ENCODE results near the gene COPA.

DNA sequence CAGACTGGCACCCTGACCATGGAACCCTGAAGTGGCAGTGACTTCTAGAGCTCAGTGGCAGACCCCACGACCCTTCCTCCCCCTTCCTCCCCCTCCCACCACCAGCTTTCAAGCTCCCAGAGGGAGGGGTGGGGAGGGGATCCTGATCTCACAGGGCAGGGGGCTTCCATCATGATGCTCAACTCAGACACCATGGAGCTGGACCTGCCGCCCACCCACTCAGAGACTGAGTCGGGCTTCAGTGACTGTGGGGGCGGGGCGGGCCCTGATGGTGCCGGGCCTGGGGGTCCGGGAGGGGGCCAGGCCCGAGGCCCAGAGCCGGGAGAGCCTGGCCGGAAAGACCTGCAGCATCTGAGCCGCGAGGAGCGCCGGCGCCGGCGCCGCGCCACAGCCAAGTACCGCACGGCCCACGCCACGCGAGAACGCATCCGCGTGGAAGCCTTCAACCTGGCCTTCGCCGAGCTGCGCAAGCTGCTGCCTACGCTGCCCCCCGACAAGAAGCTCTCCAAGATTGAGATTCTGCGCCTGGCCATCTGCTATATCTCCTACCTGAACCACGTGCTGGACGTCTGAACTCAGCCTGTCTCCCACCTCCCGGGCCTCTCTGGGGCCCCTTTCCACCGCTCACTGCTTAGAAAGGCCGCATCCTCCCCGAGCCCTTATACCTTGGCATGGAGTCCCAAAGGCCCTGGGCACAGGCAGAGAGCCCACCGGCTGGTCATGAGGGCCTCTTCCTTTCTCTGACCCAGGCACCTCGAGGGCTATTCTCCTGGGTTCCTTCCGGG is 27.7 kb upstream of the COPA start:
- no peak for TF ChIP-seq ZNF274 (IDR thresholded peaks at IDR 0.05; ENCODE audit: low read depth, low read length)
- no peak for TF ChIP-seq YY1 (IDR thresholded peaks at IDR 0.05; ENCODE audit: insufficient read depth, insufficient read length)
